IMR-90 (cell line): ENCODE measurements around the gene CMTR1.

ENCODE experiments used
- CEBPB ChIP-seq: IDR thresholded peaks from 2 replicates; pipeline ENCODE4 v1.6.1; 2012; ENCODE audit warnings: low read depth, low read length, improper control_type of control experiment
- CHD1 ChIP-seq: IDR thresholded peaks from 2 replicates; pipeline ENCODE4 v1.6.1; 2012; ENCODE audit warnings: low read depth, low read length, improper control_type of control experiment
- MAFK ChIP-seq: IDR thresholded peaks from 2 replicates; pipeline ENCODE4 v1.6.1; 2012; ENCODE audit warnings: low read depth, low read length, improper control_type of control experiment
- NFE2L2 ChIP-seq: fragments of 150-350 bp; IDR thresholded peaks from 2 replicates; pipeline ENCODE4 v1.6.1; 2016; ENCODE audit warnings: low read depth, mild to moderate bottlenecking, low read length
- POLR2A ChIP-seq: IDR thresholded peaks from 2 replicates; pipeline ENCODE4 v1.6.1; 2012; ENCODE audit warnings: mild to moderate bottlenecking, low read depth, low read length
- RAD21 ChIP-seq: IDR thresholded peaks from 2 replicates; pipeline ENCODE4 v1.6.1; 2012; ENCODE audit warnings: low read length, improper control_type of control experiment
- RFX5 ChIP-seq: IDR thresholded peaks from 2 replicates; pipeline ENCODE4 v1.8.0; 2012; ENCODE audit warnings: low read depth, mild to moderate bottlenecking, low read length, moderate library complexity
- SMC3 ChIP-seq: fragments of 150-350 bp; IDR thresholded peaks from 2 replicates; pipeline ENCODE4 v1.6.1; 2016; ENCODE audit warnings: low read depth, mild to moderate bottlenecking, antibody characterized with exemption, low read length, moderate library complexity
- TF ChIP-seq, protein P1 (sequence below): conservative IDR thresholded peaks from 2 replicates; pipeline ENCODE4 v1.5.1; 2012; ENCODE audit warnings: mild to moderate bottlenecking, low read depth, low read length, improper control_type of control experiment
- TF ChIP-seq, protein P2 (sequence below): fragments of 150-350 bp; IDR thresholded peaks from 2 replicates; pipeline ENCODE4 v1.6.1; 2017; ENCODE audit warnings: mild to moderate bottlenecking, antibody characterized with exemption, low read length, low read depth

DNA sequence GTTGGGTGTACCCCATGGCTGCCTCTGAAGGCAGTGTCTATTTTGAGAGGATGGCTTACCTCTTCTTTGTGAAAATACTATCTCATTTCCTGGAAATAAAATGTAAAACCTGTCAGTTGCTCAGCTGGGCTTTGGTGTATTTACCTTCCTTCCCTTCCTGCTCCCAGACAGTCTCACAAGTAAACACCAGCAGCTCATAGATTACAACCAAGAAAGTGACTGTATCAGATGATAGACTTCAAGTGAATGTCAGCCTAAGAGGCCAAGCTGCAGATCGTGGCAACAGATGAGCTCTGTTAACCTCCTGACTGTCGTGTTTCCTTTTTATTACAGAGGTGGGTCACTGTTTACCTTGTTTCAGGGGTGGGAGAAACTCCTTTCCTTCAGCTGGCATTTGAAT, 41.9 kb upstream of the CMTR1 start:
- TF ChIP-seq CEBPB (no peak), MAFK (no peak), RAD21 (no peak), POLR2A (no peak), RFX5 (no peak), SMC3 (no peak), NFE2L2 (no peak), CHD1 (no peak)
- TF ChIP-seq, protein P1, sequence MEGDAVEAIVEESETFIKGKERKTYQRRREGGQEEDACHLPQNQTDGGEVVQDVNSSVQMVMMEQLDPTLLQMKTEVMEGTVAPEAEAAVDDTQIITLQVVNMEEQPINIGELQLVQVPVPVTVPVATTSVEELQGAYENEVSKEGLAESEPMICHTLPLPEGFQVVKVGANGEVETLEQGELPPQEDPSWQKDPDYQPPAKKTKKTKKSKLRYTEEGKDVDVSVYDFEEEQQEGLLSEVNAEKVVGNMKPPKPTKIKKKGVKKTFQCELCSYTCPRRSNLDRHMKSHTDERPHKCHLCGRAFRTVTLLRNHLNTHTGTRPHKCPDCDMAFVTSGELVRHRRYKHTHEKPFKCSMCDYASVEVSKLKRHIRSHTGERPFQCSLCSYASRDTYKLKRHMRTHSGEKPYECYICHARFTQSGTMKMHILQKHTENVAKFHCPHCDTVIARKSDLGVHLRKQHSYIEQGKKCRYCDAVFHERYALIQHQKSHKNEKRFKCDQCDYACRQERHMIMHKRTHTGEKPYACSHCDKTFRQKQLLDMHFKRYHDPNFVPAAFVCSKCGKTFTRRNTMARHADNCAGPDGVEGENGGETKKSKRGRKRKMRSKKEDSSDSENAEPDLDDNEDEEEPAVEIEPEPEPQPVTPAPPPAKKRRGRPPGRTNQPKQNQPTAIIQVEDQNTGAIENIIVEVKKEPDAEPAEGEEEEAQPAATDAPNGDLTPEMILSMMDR: no peak
- TF ChIP-seq, protein P2, sequence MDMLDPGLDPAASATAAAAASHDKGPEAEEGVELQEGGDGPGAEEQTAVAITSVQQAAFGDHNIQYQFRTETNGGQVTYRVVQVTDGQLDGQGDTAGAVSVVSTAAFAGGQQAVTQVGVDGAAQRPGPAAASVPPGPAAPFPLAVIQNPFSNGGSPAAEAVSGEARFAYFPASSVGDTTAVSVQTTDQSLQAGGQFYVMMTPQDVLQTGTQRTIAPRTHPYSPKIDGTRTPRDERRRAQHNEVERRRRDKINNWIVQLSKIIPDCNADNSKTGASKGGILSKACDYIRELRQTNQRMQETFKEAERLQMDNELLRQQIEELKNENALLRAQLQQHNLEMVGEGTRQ: no peak
